CD4-positive, alpha-beta memory T cell (primary cell): Measurements from ENCODE around the gene MARF1. TPM values are rescaled to one million over a fixed set of nuclear protein-coding genes. Genes with fewer than 3 reads are reported as not detected.

Source experiments
- CTCF ChIA-PET: fragments of 350-600 bp; sonication (Branson Sonifier 250); formaldehyde crosslinking; loops from one replicate; lab custom pipeline; 2021; ENCODE audit warnings: inconsistent platforms; ENCODE audit not compliant: partially characterized antibody; lab: Charles Lee
- POLR2A ChIA-PET: fragments of 350-600 bp; sonication (Branson Sonifier 250); formaldehyde crosslinking; loops from one replicate; lab custom pipeline; 2021; ENCODE audit not compliant: partially characterized antibody; lab: Charles Lee
- DNase-seq, 5 donors: peaks; one replicate each; pipeline versions ENCODE4 v3.0.0 to v3.0.0-alpha.2; 2020 to 2022; ENCODE audit warnings: mixed read lengths in 1 of 5
- H3K27ac ChIP-seq: one replicate; pipeline ENCODE4 v1.7.0; 2013; ENCODE audit warnings: low read depth, low read length
- H3K27me3 ChIP-seq: 2 replicates; pipeline ENCODE4 v1.7.0; 2013; ENCODE audit warnings: mild to moderate bottlenecking, low read length, moderate library complexity; ENCODE audit not compliant: insufficient read depth
- H3K36me3 ChIP-seq: 2 replicates; pipeline ENCODE4 v1.7.0; 2013; ENCODE audit warnings: mild to moderate bottlenecking, low read length, moderate library complexity; ENCODE audit not compliant: insufficient read depth
- H3K4me1 ChIP-seq: 2 replicates; pipeline ENCODE4 v1.7.0; 2013; ENCODE audit warnings: mild to moderate bottlenecking, low read length, moderate library complexity; ENCODE audit not compliant: insufficient read depth
- H3K4me3 ChIP-seq, 2 donors: one replicate each; pipeline ENCODE4 v1.7.0; 2013; ENCODE audit warnings: low read length in 2 of 2, mild to moderate bottlenecking in 1 of 2
- H3K9me3 ChIP-seq, 2 donors: one replicate each; pipeline ENCODE4 v1.7.0; 2013; ENCODE audit warnings: low read length in 2 of 2, control low read depth in 1 of 2; ENCODE audit not compliant: control insufficient read depth in 1 of 2
- H3K27ac Mint-ChIP-seq, 7 donors: one replicate each; pipeline ENCODE4 v1.8.0; 2020 to 2021; ENCODE audit warnings: mixed read lengths in 7 of 7, mild to moderate bottlenecking in 6 of 7, inconsistent platforms in 3 of 7, moderate library complexity in 3 of 7
- H3K27me3 Mint-ChIP-seq, 2 donors: one replicate each; pipeline ENCODE4 v1.8.0; 2020 to 2021; ENCODE audit warnings: mixed read lengths in 2 of 2
- H3K36me3 Mint-ChIP-seq, 2 donors: one replicate each; pipeline ENCODE4 v1.8.0; 2020 to 2021; ENCODE audit warnings: mixed read lengths in 2 of 2, inconsistent platforms in 1 of 2, mild to moderate bottlenecking in 1 of 2
- H3K4me1 Mint-ChIP-seq, 4 donors: one replicate each; pipeline ENCODE4 v1.8.0; 2020 to 2021; ENCODE audit warnings: mixed read lengths in 4 of 4, mild to moderate bottlenecking in 1 of 4
- H3K4me3 Mint-ChIP-seq, 8 donors: one replicate each; pipeline ENCODE4 v1.8.0; 2020 to 2021; ENCODE audit warnings: mixed read lengths in 8 of 8, mild to moderate bottlenecking in 7 of 8, moderate library complexity in 6 of 8, inconsistent platforms in 3 of 8
- H3K9me3 Mint-ChIP-seq, 8 donors: one replicate each; pipeline ENCODE4 v1.8.0; 2020 to 2021; ENCODE audit warnings: mixed read lengths in 8 of 8, mild to moderate bottlenecking in 5 of 8, inconsistent platforms in 3 of 8, moderate library complexity in 1 of 8
- intact Hi-C: fragments of 100-400 bp; cut with micrococcal nuclease; formaldehyde crosslinking; loops from one replicate; pipeline ENCODE4 v1.15.1; 2023
- polyA plus RNA-seq, 2 donors: library from polyadenylated mRNA; unstranded; fragments of 300-500 nt; fragmentation: Illumina TruSeq; gene quantifications; one replicate each; pipeline ENCODE4 v1.2.3, GENCODE V29; 2021
- total RNA-seq, 2 experiments: library from RNA; stranded (reverse); gene quantifications; one replicate each; pipeline ENCODE4 v1.2.3, GENCODE V29; 2021

Gene MARF1
- total and polyA plus RNA-seq, 4 experiments from 2014 or later = 6.8 to 235 (median 121) TPM

- POLR2A ChIA-PET = interaction anchor here (0.5 kb wide), 1 partner anchor 12 kb away, joined by 3 read pairs; no protein-coding TSS in a partner anchor
- H3K36me3 Mint-ChIP-seq = no peaks in the 10 kb centered on the region
- H3K9me3 Mint-ChIP-seq = peaks cover 0 to 4% (median 0%) of the 10 kb centered on the region in 8 donors
- intact Hi-C loops = no loop called here
- no peak overlapping the region for H3K4me3 Mint-ChIP-seq
- Histone ChIP-seq H3K36me3 (no peaks in the 10 kb centered on the region), H3K27ac (no peak overlapping the region), H3K4me1 (no peaks in the 10 kb centered on the region), H3K4me3 (no peak overlapping the region), H3K27me3 (no peaks in the 10 kb centered on the region), H3K9me3 (no peaks in the 10 kb centered on the region)
- no peak overlapping the region for H3K27ac Mint-ChIP-seq
- H3K27me3 Mint-ChIP-seq = no peaks in the 10 kb centered on the region
- CTCF ChIA-PET = no interaction called here
- DNase-seq = no peak
- peaks cover 0 to 1% (median 0%) of the 10 kb centered on the region in 4 donors for H3K4me1 Mint-ChIP-seq
Measured at GRCh38 chr16:15567823-15568222, 75.1 kb downstream of the MARF1 start.

GRCh38 chr16:15566095-15566494 lies 76.9 kb downstream of the MARF1 start:
- no peaks in the 10 kb centered on the region for H3K27me3 ChIP-seq
- no peak overlapping the region for H3K27ac ChIP-seq
- Mint-ChIP-seq H3K27me3 (no peaks in the 10 kb centered on the region), H3K9me3 (peaks cover 0 to 4% (median 0%) of the 10 kb centered on the region in 8 donors), H3K4me3 (no peak overlapping the region), H3K4me1 (no peaks in the 10 kb centered on the region), H3K27ac (no peak overlapping the region), H3K36me3 (no peaks in the 10 kb centered on the region)
- ChIA-PET POLR2A (no interaction called here), CTCF (no interaction called here)
- intact Hi-C loops = no loop called here
- no peaks in the 10 kb centered on the region for H3K4me1 ChIP-seq
- H3K9me3 ChIP-seq = no peaks in the 10 kb centered on the region
- H3K36me3 ChIP-seq = no peaks in the 10 kb centered on the region
- no peak for DNase-seq
- no peak overlapping the region for H3K4me3 ChIP-seq

- H3K27ac Mint-ChIP-seq = no peak overlapping the region
- DNase-seq = no peak
- intact Hi-C loops = no loop called here
- no peaks in the 10 kb centered on the region for H3K4me1 Mint-ChIP-seq
- Histone ChIP-seq H3K9me3 (no peaks in the 10 kb centered on the region), H3K4me3 (no peak overlapping the region), H3K4me1 (no peaks in the 10 kb centered on the region), H3K36me3 (no peaks in the 10 kb centered on the region), H3K27ac (no peak overlapping the region), H3K27me3 (no peaks in the 10 kb centered on the region)
- H3K4me3 Mint-ChIP-seq = no peak overlapping the region
- ChIA-PET CTCF (no interaction called here), POLR2A (no interaction called here)
- H3K9me3 Mint-ChIP-seq = peaks cover 0 to 4% (median 0%) of the 10 kb centered on the region in 8 donors
- H3K36me3 Mint-ChIP-seq = no peaks in the 10 kb centered on the region
- no peaks in the 10 kb centered on the region for H3K27me3 Mint-ChIP-seq
Measured at GRCh38 chr16:15564604-15565339, 78.2 kb downstream of the MARF1 start.

- no peaks in the 10 kb centered on the region for H3K36me3 Mint-ChIP-seq
- Histone ChIP-seq H3K4me3 (no peak overlapping the region), H3K27ac (no peak overlapping the region), H3K36me3 (no peaks in the 10 kb centered on the region), H3K9me3 (no peaks in the 10 kb centered on the region), H3K27me3 (no peaks in the 10 kb centered on the region), H3K4me1 (no peaks in the 10 kb centered on the region)
- H3K27me3 Mint-ChIP-seq = no peaks in the 10 kb centered on the region
- CTCF ChIA-PET = interaction anchor here (1.7 kb wide), 1 partner anchor 146 kb away, joined by 4 read pairs; no protein-coding TSS in a partner anchor
- intact Hi-C loops = no loop called here
- POLR2A ChIA-PET = interaction anchor here (0.7 kb wide), 1 partner anchor 32 kb away, joined by 4 read pairs; no protein-coding TSS in a partner anchor
- no peak overlapping the region for H3K27ac Mint-ChIP-seq
- H3K4me3 Mint-ChIP-seq = no peak overlapping the region
- peaks cover 0 to 4% (median 0%) of the 10 kb centered on the region in 8 donors for H3K9me3 Mint-ChIP-seq
- peaks cover 0 to 4% (median 0%) of the 10 kb centered on the region in 4 donors for H3K4me1 Mint-ChIP-seq
- no peak for DNase-seq
Measured at GRCh38 chr16:15559176-15559575, 83.8 kb downstream of the MARF1 start.

GRCh38 chr16:15557258-15557657 lies 85.7 kb downstream of the MARF1 start:
- no peaks in the 10 kb centered on the region for H3K27me3 Mint-ChIP-seq
- intact Hi-C loops = no loop called here
- ChIA-PET CTCF (interaction anchor here (1.7 kb wide), 1 partner anchor 148 kb away, joined by 4 read pairs; no protein-coding TSS in a partner anchor), POLR2A (no interaction called here)
- no peak for DNase-seq
- Histone ChIP-seq H3K9me3 (no peaks in the 10 kb centered on the region), H3K4me3 (no peak overlapping the region), H3K4me1 (no peaks in the 10 kb centered on the region), H3K27me3 (no peaks in the 10 kb centered on the region), H3K36me3 (no peaks in the 10 kb centered on the region), H3K27ac (no peak overlapping the region)
- H3K9me3 Mint-ChIP-seq = no peaks in the 10 kb centered on the region
- no peaks in the 10 kb centered on the region for H3K36me3 Mint-ChIP-seq
- no peak overlapping the region for H3K4me3 Mint-ChIP-seq
- H3K4me1 Mint-ChIP-seq = peaks cover 0 to 4% (median 0%) of the 10 kb centered on the region in 4 donors
- H3K27ac Mint-ChIP-seq = peak overlapping the region in 1 of 7 donors; percentile 42

GRCh38 chr16:15556130-15556529 lies 86.8 kb downstream of the MARF1 start:
- DNase-seq = no peak

GRCh38 chr16:15553313-15554088 lies 89.5 kb downstream of the MARF1 start:
- intact Hi-C loops = no loop called here
- CTCF ChIA-PET = no interaction called here
- H3K9me3 ChIP-seq = no peaks in the 10 kb centered on the region
- no peak overlapping the region for H3K27ac ChIP-seq
- POLR2A ChIA-PET = interaction anchor here (1.1 kb wide), 1 partner anchor 39 kb away, joined by 3 read pairs; no protein-coding TSS in a partner anchor
- DNase-seq = no peak
- Mint-ChIP-seq H3K27me3 (no peaks in the 10 kb centered on the region), H3K27ac (no peak overlapping the region), H3K36me3 (no peaks in the 10 kb centered on the region), H3K4me3 (no peak overlapping the region), H3K9me3 (no peaks in the 10 kb centered on the region), H3K4me1 (peaks cover 0 to 4% (median 1%) of the 10 kb centered on the region in 4 donors)
- H3K36me3 ChIP-seq = no peaks in the 10 kb centered on the region
- H3K4me3 ChIP-seq = no peak overlapping the region
- no peaks in the 10 kb centered on the region for H3K4me1 ChIP-seq
- no peaks in the 10 kb centered on the region for H3K27me3 ChIP-seq

More at GRCh38 chr16:15556130-15556529, 86.8 kb downstream of the MARF1 start:
- H3K4me1 ChIP-seq = no peaks in the 10 kb centered on the region
- Mint-ChIP-seq H3K27ac (no peak overlapping the region), H3K4me3 (no peak overlapping the region), H3K27me3 (no peaks in the 10 kb centered on the region), H3K9me3 (no peaks in the 10 kb centered on the region), H3K4me1 (peaks cover 0 to 4% (median 0%) of the 10 kb centered on the region in 4 donors), H3K36me3 (no peaks in the 10 kb centered on the region)
- H3K36me3 ChIP-seq = no peaks in the 10 kb centered on the region
- H3K27ac ChIP-seq = no peak overlapping the region
- no peaks in the 10 kb centered on the region for H3K27me3 ChIP-seq
- POLR2A ChIA-PET = interaction anchor here (0.6 kb wide), 1 partner anchor 11 kb away, joined by 3 read pairs; no protein-coding TSS in a partner anchor
- CTCF ChIA-PET = no interaction called here
- intact Hi-C loops = no loop called here
- no peaks in the 10 kb centered on the region for H3K9me3 ChIP-seq
- no peak overlapping the region for H3K4me3 ChIP-seq
